Esophagus (tissue), 2 donors: ENCODE results near the gene TSHB. TPM values are rescaled to one million over a fixed set of nuclear protein-coding genes. Genes with fewer than 3 reads are reported as not detected.

Source experiments
- H3K27ac ChIP-seq, 2 donors: one replicate each; pipeline ENCODE4 v1.5.1; 2013; ENCODE audit warnings: low read depth in 2 of 2, mild to moderate bottlenecking in 2 of 2, inconsistent platforms in 1 of 2, low read length in 1 of 2, moderate library complexity in 1 of 2
- H3K27me3 ChIP-seq, 2 donors: one replicate each; pipeline ENCODE4 v1.6.1; 2013; ENCODE audit warnings: low read length in 2 of 2, control low read depth in 1 of 2, mild to moderate bottlenecking in 1 of 2; ENCODE audit not compliant: insufficient read depth in 2 of 2, control insufficient read depth in 1 of 2
- H3K36me3 ChIP-seq, 2 donors: one replicate each; pipeline ENCODE4 v1.6.1; 2013; ENCODE audit warnings: low read length in 1 of 2; ENCODE audit not compliant: control insufficient read depth in 2 of 2, insufficient read depth in 2 of 2
- H3K4me1 ChIP-seq, 2 donors: one replicate each; pipeline ENCODE4 v1.6.1; 2013; ENCODE audit warnings: low read length in 1 of 2; ENCODE audit not compliant: control insufficient read depth in 2 of 2, insufficient read depth in 2 of 2
- H3K4me3 ChIP-seq, 2 donors: one replicate each; pipeline ENCODE4 v1.5.1; 2013; ENCODE audit warnings: low read length in 2 of 2, mild to moderate bottlenecking in 2 of 2, low read depth in 1 of 2, moderate library complexity in 1 of 2
- H3K9me3 ChIP-seq, 2 donors: one replicate each; pipeline ENCODE4 v1.6.1; 2013; ENCODE audit warnings: mild to moderate bottlenecking in 2 of 2, low read depth in 1 of 2, low read length in 1 of 2, moderate library complexity in 1 of 2; ENCODE audit not compliant: control insufficient read depth in 2 of 2, insufficient read depth in 1 of 2
- whole genome bisulfite sequencing, 2 donors: extraction: QIAGEN DNeasy Blood & Tissue Kit; methylation state at CpG; one replicate each; pipeline ENCODE4 v1.1.7; 2013; 5-methylcytosine and 5-hydroxymethylcytosine counted together
- polyA plus RNA-seq, 2 donors: library from polyadenylated mRNA; stranded (reverse); fragments of 200-250 nt; gene quantifications; one replicate each; pipeline ENCODE4 v1.2.3, GENCODE V29; 2013
- donor health status: healthy with polysubstance abuse.
- donor health status: Bipolar disorder and iron deficiency.

Gene TSHB
- polyA plus RNA-seq, 2 donors: not detected

GRCh38 chr1:115056395-115056798 lies 26.8 kb downstream of the TSHB start:
- WGBS, 2 donors: 65 to 66% methylated on average over 9 of the region's 9 CpGs
- H3K36me3 ChIP-seq: no peaks in the 10 kb centered on the region
- no peaks in the 10 kb centered on the region for H3K4me1 ChIP-seq
- H3K9me3 ChIP-seq: no peaks in the 10 kb centered on the region
- peak overlapping the region; percentile 43 to 58 for H3K27ac ChIP-seq
- H3K4me3 ChIP-seq: no peak overlapping the region
- no peaks in the 10 kb centered on the region for H3K27me3 ChIP-seq

GRCh38 chr1:115057661-115058254 lies 28.1 kb downstream of the TSHB start:
- no peak overlapping the region for H3K4me3 ChIP-seq
- no peaks in the 10 kb centered on the region for H3K36me3 ChIP-seq
- 71 to 81% methylated on average over 6 of the region's 6 CpGs for WGBS, 2 donors
- no peaks in the 10 kb centered on the region for H3K27me3 ChIP-seq
- H3K27ac ChIP-seq: no peak overlapping the region
- H3K9me3 ChIP-seq: no peaks in the 10 kb centered on the region
- peaks cover 0 to 5% of the 10 kb centered on the region in 2 donors for H3K4me1 ChIP-seq

GRCh38 chr1:115059316-115059715 lies 29.7 kb downstream of the TSHB start:
- Histone ChIP-seq H3K4me1 (peaks cover 0 to 7% of the 10 kb centered on the region in 2 donors), H3K4me3 (no peak overlapping the region), H3K36me3 (no peaks in the 10 kb centered on the region), H3K27ac (no peak overlapping the region), H3K9me3 (no peaks in the 10 kb centered on the region), H3K27me3 (no peaks in the 10 kb centered on the region)
- 44 to 46% methylated on average over 2 of the region's 2 CpGs for WGBS, 2 donors

GRCh38 chr1:115060501-115060900 lies 30.9 kb downstream of the TSHB start:
- Histone ChIP-seq H3K27me3 (no peaks in the 10 kb centered on the region), H3K27ac (no peak overlapping the region), H3K4me1 (peaks cover 0 to 7% of the 10 kb centered on the region in 2 donors), H3K4me3 (no peak overlapping the region), H3K9me3 (no peaks in the 10 kb centered on the region), H3K36me3 (no peaks in the 10 kb centered on the region)
- 66 to 78% methylated on average over 4 of the region's 4 CpGs for WGBS, 2 donors

- Histone ChIP-seq H3K36me3 (no peaks in the 10 kb centered on the region), H3K4me1 (peaks cover 1 to 7% of the 10 kb centered on the region in 2 donors), H3K27ac (peak overlapping the region in 1 of 2 donors; percentile 64), H3K4me3 (no peak overlapping the region), H3K27me3 (no peaks in the 10 kb centered on the region), H3K9me3 (no peaks in the 10 kb centered on the region)
- WGBS, 2 donors: 26 to 41% methylated on average over 7 of the region's 7 CpGs
These were observed 32.9 kb downstream of the TSHB start for GRCh38 chr1:115062542-115063004.

- H3K27me3 ChIP-seq: no peaks in the 10 kb centered on the region
- 76 to 81% methylated on average over 7 of the region's 7 CpGs for WGBS, 2 donors
- no peak overlapping the region for H3K27ac ChIP-seq
These were observed 33.7 kb downstream of the TSHB start for GRCh38 chr1:115063228-115063901.

GRCh38 chr1:115064461-115064860 lies 34.8 kb downstream of the TSHB start:
- Histone ChIP-seq H3K9me3 (no peaks in the 10 kb centered on the region), H3K27ac (no peak overlapping the region), H3K36me3 (no peaks in the 10 kb centered on the region), H3K4me3 (no peak overlapping the region), H3K4me1 (peaks cover 4 to 17% of the 10 kb centered on the region in 2 donors), H3K27me3 (no peaks in the 10 kb centered on the region)
- WGBS, 2 donors: 93 to 95% methylated on average over 3 of the region's 3 CpGs

More at GRCh38 chr1:115063228-115063901, 33.7 kb downstream of the TSHB start:
- no peaks in the 10 kb centered on the region for H3K9me3 ChIP-seq
- H3K36me3 ChIP-seq: no peaks in the 10 kb centered on the region
- peaks cover 2 to 11% of the 10 kb centered on the region in 2 donors for H3K4me1 ChIP-seq
- H3K4me3 ChIP-seq: no peak overlapping the region

GRCh38 chr1:115065021-115065420 lies 35.4 kb downstream of the TSHB start:
- WGBS, 2 donors: 90 to 91% methylated on average over 6 of the region's 6 CpGs
- H3K27ac ChIP-seq: no peak overlapping the region
- H3K4me3 ChIP-seq: no peak overlapping the region
- no peaks in the 10 kb centered on the region for H3K36me3 ChIP-seq
- peaks cover 4 to 17% of the 10 kb centered on the region in 2 donors for H3K4me1 ChIP-seq
- no peaks in the 10 kb centered on the region for H3K9me3 ChIP-seq
- H3K27me3 ChIP-seq: no peaks in the 10 kb centered on the region

GRCh38 chr1:115067161-115067859 lies 37.7 kb downstream of the TSHB start:
- no peaks in the 10 kb centered on the region for H3K9me3 ChIP-seq
- H3K27me3 ChIP-seq: no peaks in the 10 kb centered on the region
- peak overlapping the region; percentile 13 to 52 for H3K27ac ChIP-seq
- WGBS, 2 donors: 51 to 65% methylated on average over 8 of the region's 8 CpGs
- H3K4me3 ChIP-seq: no peak overlapping the region
- H3K4me1 ChIP-seq: peaks cover 4 to 14% of the 10 kb centered on the region in 2 donors
- H3K36me3 ChIP-seq: no peaks in the 10 kb centered on the region
